ENCODE data around the gene TBC1D2B.
A peak's percentile ranks its signal among the peaks of the same experiment; 100 is the strongest.

TBC1D2B gene

GRCh38 chr15:78024883-78025282 lies 52.6 kb downstream of the TBC1D2B start:
- H3K4me3 ChIP-seq (ENCODE audit: low read depth, low read length) = no peak overlapping the region
- TF ChIP-seq CTCF (IDR thresholded peaks at IDR 0.05; ENCODE audit: low read depth, low read length) = no peak
- in situ Hi-C loops (cut with HindIII; ENCODE audit: low sequenced_read_pairs) = no loop called here
- no peak for DNase-seq (ENCODE audit: low read depth, low spot score)

GRCh38 chr15:78024519-78024870 lies 53.0 kb downstream of the TBC1D2B start:
- no peak for DNase-seq (ENCODE audit: low read depth, low spot score)
- no peak overlapping the region for H3K4me3 ChIP-seq (ENCODE audit: low read depth, low read length)
- in situ Hi-C loops (cut with HindIII; ENCODE audit: low sequenced_read_pairs) = no loop called here
- TF ChIP-seq CTCF (IDR thresholded peaks at IDR 0.05; ENCODE audit: low read depth, low read length) = no peak

- TF ChIP-seq CTCF (IDR thresholded peaks at IDR 0.05; ENCODE audit: low read depth, low read length) = no peak
- H3K4me3 ChIP-seq (ENCODE audit: low read depth, low read length) = no peak overlapping the region
- DNase-seq (ENCODE audit: low read depth, low spot score) = peak; percentile 21
- in situ Hi-C loops (cut with HindIII; ENCODE audit: low sequenced_read_pairs) = no loop called here
These were observed 53.5 kb downstream of the TBC1D2B start for GRCh38 chr15:78023865-78024518.

GRCh38 chr15:78023081-78023665 lies 54.3 kb downstream of the TBC1D2B start:
- in situ Hi-C loops (cut with HindIII; ENCODE audit: low sequenced_read_pairs) = no loop called here

GRCh38 chr15:78021761-78022160 lies 55.8 kb downstream of the TBC1D2B start:
- H3K4me3 ChIP-seq (ENCODE audit: low read depth, low read length) = no peak overlapping the region
- in situ Hi-C loops (cut with HindIII; ENCODE audit: low sequenced_read_pairs) = no loop called here
- DNase-seq (ENCODE audit: low read depth, low spot score) = no peak
- TF ChIP-seq CTCF (IDR thresholded peaks at IDR 0.05; ENCODE audit: low read depth, low read length) = no peak

More at GRCh38 chr15:78023081-78023665, 54.3 kb downstream of the TBC1D2B start:
- H3K4me3 ChIP-seq (ENCODE audit: low read depth, low read length) = no peak overlapping the region
- TF ChIP-seq CTCF (IDR thresholded peaks at IDR 0.05; ENCODE audit: low read depth, low read length) = no peak
- no peak for DNase-seq (ENCODE audit: low read depth, low spot score)

GRCh38 chr15:78020007-78020406 lies 57.5 kb downstream of the TBC1D2B start:
- in situ Hi-C loops (cut with HindIII; ENCODE audit: low sequenced_read_pairs) = no loop called here
- no peak overlapping the region for H3K4me3 ChIP-seq (ENCODE audit: low read depth, low read length)
- no peak for DNase-seq (ENCODE audit: low read depth, low spot score)
- TF ChIP-seq CTCF (IDR thresholded peaks at IDR 0.05; ENCODE audit: low read depth, low read length) = no peak
